H1 (cell line): Measurements from ENCODE around the gene PHTF2. TPM values are rescaled to one million over a fixed set of nuclear protein-coding genes. Genes with fewer than 3 reads are reported as not detected.

Experiments
- CTCF ChIA-PET: fragments of 300-600 bp; sonication (Branson Sonifier 250); formaldehyde crosslinking; loops from one replicate; lab custom pipeline; 2021; ENCODE audit not compliant: partially characterized antibody; lab: Charles Lee
- POLR2A ChIA-PET: fragments of 300-600 bp; sonication (Branson Sonifier 250); formaldehyde crosslinking; loops from one replicate; lab custom pipeline; 2021; ENCODE audit warnings: inconsistent platforms; ENCODE audit not compliant: partially characterized antibody; lab: Charles Lee
- DNase-seq, 2 experiments: peaks; one replicate each; pipeline versions ENCODE4 v3.0.0 to v3.0.0-alpha.2; 2010 to 2022; ENCODE audit warnings: low spot score in 2 of 2, low read depth in 1 of 2, mixed read lengths in 1 of 2
- FAIRE-seq: peaks from 2 replicates; lab custom pipeline; 2011; peaks lifted over from hg19 to GRCh38; lab: Jason Lieb, UNC
- H2AFZ ChIP-seq: 2 replicates; pipeline ENCODE4 v1.8.1; 2012; ENCODE audit warnings: low read length, inconsistent platforms
- H2AK5ac ChIP-seq: 2 replicates; pipeline ENCODE4 v1.6.1; 2013; ENCODE audit warnings: low read depth, low read length
- H2BK120ac ChIP-seq: replicated peaks from 2 replicates; pipeline ENCODE3; 2013; ENCODE audit warnings: low read depth, low read length, inconsistent platforms
- H2BK12ac ChIP-seq: 2 replicates; pipeline ENCODE4 v1.6.1; 2013; ENCODE audit warnings: low read depth, low read length
- H2BK15ac ChIP-seq: 2 replicates; pipeline ENCODE4 v1.6.1; 2013; ENCODE audit warnings: low read length
- H2BK20ac ChIP-seq: 2 replicates; pipeline ENCODE4 v1.6.1; 2013; ENCODE audit warnings: low read length
- H2BK5ac ChIP-seq: 2 replicates; pipeline ENCODE4 v1.6.1; 2013; ENCODE audit warnings: low read depth, low read length
- H3K14ac ChIP-seq: 2 replicates; pipeline ENCODE4 v1.6.1; 2013; ENCODE audit warnings: inconsistent platforms; ENCODE audit not compliant: insufficient read length
- H3K18ac ChIP-seq: 2 replicates; pipeline ENCODE4 v1.6.1; 2013; ENCODE audit warnings: low read length; ENCODE audit errors: extremely low read depth
- H3K23ac ChIP-seq: 2 replicates; pipeline ENCODE4 v1.6.1; 2013; ENCODE audit warnings: inconsistent platforms; ENCODE audit not compliant: insufficient read length
- H3K23me2 ChIP-seq: 2 replicates; pipeline ENCODE4 v1.6.1; 2013; ENCODE audit warnings: low read depth, low read length
- H3K27ac ChIP-seq: 2 replicates; pipeline ENCODE4 v1.6.1; 2011; ENCODE audit warnings: low read depth, low read length, inconsistent platforms
- H3K27me3 ChIP-seq, 4 experiments: replicated peaks in 1 of 4; 1 replicate in 1 of 4; 2 replicates in 3 of 4; pipeline versions ENCODE4 v1.6.1 to v1.8.1; 2011 to 2013; ENCODE audit warnings: low read length in 3 of 4, mild to moderate bottlenecking in 3 of 4, inconsistent platforms in 2 of 4, mixed read lengths in 2 of 4, moderate library complexity in 1 of 4; ENCODE audit not compliant: control insufficient read depth in 3 of 4, insufficient read depth in 3 of 4; ENCODE audit errors: extremely low read depth in 1 of 4
- H3K36me3 ChIP-seq, 4 experiments: 2 replicates each; pipeline versions ENCODE4 v1.6.1 to v1.8.1; 2011 to 2013; ENCODE audit warnings: mild to moderate bottlenecking in 4 of 4, low read length in 3 of 4, moderate library complexity in 2 of 4, control low read depth in 1 of 4, inconsistent platforms in 1 of 4; ENCODE audit not compliant: insufficient read depth in 4 of 4, control insufficient read depth in 2 of 4
- H3K4ac ChIP-seq: replicated peaks from 2 replicates; pipeline ENCODE3; 2013; ENCODE audit warnings: low read length, low read depth, mixed read lengths, inconsistent platforms; ENCODE audit not compliant: insufficient read length
- H3K4me1 ChIP-seq, 4 experiments: replicated peaks in 1 of 4; 1 replicate in 1 of 4; 2 replicates in 3 of 4; pipeline versions ENCODE4 v1.6.1 to v1.8.1; 2011 to 2013; ENCODE audit warnings: low read length in 3 of 4, inconsistent platforms in 2 of 4, mixed read lengths in 1 of 4; ENCODE audit not compliant: insufficient read depth in 4 of 4, control insufficient read depth in 3 of 4
- H3K4me2 ChIP-seq, 2 experiments: 2 replicates each; pipeline versions ENCODE4 v1.6.1 to v1.8.1; 2011 to 2013; ENCODE audit warnings: low read depth in 2 of 2, low read length in 2 of 2, control low read depth in 1 of 2, inconsistent platforms in 1 of 2, mild to moderate bottlenecking in 1 of 2; ENCODE audit not compliant: insufficient read depth in 1 of 2
- H3K4me3 ChIP-seq, 4 experiments: fragments of 200-600, 300-600 bp in 1 of 4; sonication (generic), shearing (Covaris generic), sonication (Bioruptor Twin) in 1 of 4; 2 replicates each; pipeline versions ENCODE4 v1.5.1 to v1.8.1; 2011 to 2016; ENCODE audit warnings: low read length in 4 of 4, low read depth in 3 of 4, control low read depth in 2 of 4, inconsistent platforms in 2 of 4, mild to moderate bottlenecking in 2 of 4, mixed read lengths in 1 of 4, moderate library complexity in 1 of 4; ENCODE audit not compliant: insufficient read depth in 2 of 4; ENCODE audit errors: extremely low read depth in 1 of 4
- H3K56ac ChIP-seq: replicated peaks from 2 replicates; pipeline ENCODE3; 2013; ENCODE audit warnings: low read depth, mild to moderate bottlenecking, mixed read lengths, low read length, inconsistent platforms; ENCODE audit not compliant: insufficient read length
- H3K79me1 ChIP-seq: 2 replicates; pipeline ENCODE4 v1.6.1; 2013; ENCODE audit warnings: low read depth, low read length, control low read depth
- H3K79me2 ChIP-seq, 2 experiments: 2 replicates each; pipeline versions ENCODE4 v1.6.1 to v1.8.1; 2012 to 2013; ENCODE audit warnings: low read length in 2 of 2, mild to moderate bottlenecking in 2 of 2, inconsistent platforms in 1 of 2; ENCODE audit not compliant: insufficient read depth in 2 of 2, control insufficient read depth in 1 of 2
- H3K9ac ChIP-seq, 4 experiments: replicated peaks in 1 of 4; 1 replicate in 1 of 4; 2 replicates in 3 of 4; pipeline versions ENCODE4 v1.6.1 to v1.8.1; 2011 to 2013; ENCODE audit warnings: low read depth in 3 of 4, low read length in 3 of 4, control low read depth in 2 of 4, mild to moderate bottlenecking in 2 of 4, moderate library complexity in 2 of 4, inconsistent platforms in 1 of 4; ENCODE audit errors: extremely low read depth in 1 of 4
- H3K9me3 ChIP-seq, 2 experiments: 2 replicates each; pipeline versions ENCODE4 v1.6.1 to v1.8.1; 2012 to 2013; ENCODE audit warnings: mild to moderate bottlenecking in 2 of 2, moderate library complexity in 2 of 2, control low read depth in 1 of 2, inconsistent platforms in 1 of 2, low read depth in 1 of 2, low read length in 1 of 2, mixed read lengths in 1 of 2; ENCODE audit not compliant: insufficient read depth in 2 of 2
- H4K20me1 ChIP-seq, 2 experiments: replicated peaks in 1 of 2; 2 replicates each; pipeline versions ENCODE3 to v1.8.1; 2011 to 2013; ENCODE audit warnings: inconsistent platforms in 2 of 2, low read length in 2 of 2, mild to moderate bottlenecking in 1 of 2; ENCODE audit not compliant: insufficient read depth in 2 of 2, control insufficient read depth in 1 of 2
- H4K5ac ChIP-seq: 2 replicates; pipeline ENCODE4 v1.6.1; 2013; ENCODE audit warnings: low read length, low read depth, mixed read lengths, inconsistent platforms; ENCODE audit not compliant: insufficient read length
- H4K8ac ChIP-seq: 2 replicates; pipeline ENCODE4 v1.8.0; 2013; ENCODE audit warnings: mild to moderate bottlenecking, moderate library complexity, low read length, inconsistent platforms; ENCODE audit not compliant: insufficient read depth; ENCODE audit errors: extremely low read depth
- H4K91ac ChIP-seq: replicated peaks from 2 replicates; pipeline ENCODE3; 2013; ENCODE audit warnings: low read length, mixed read lengths, inconsistent platforms; ENCODE audit not compliant: insufficient read length
- ASH2L ChIP-seq: fragments of 200-600, 300-600 bp; sonication (generic); IDR thresholded peaks from one replicate; pipeline ENCODE4 v1.7.1; 2017; ENCODE audit warnings: low read length
- KDM5A ChIP-seq: fragments of 200-600 bp; IDR thresholded peaks from 2 replicates; pipeline ENCODE4 v1.7.1; 2012; ENCODE audit warnings: mild to moderate bottlenecking, low read length, inconsistent platforms, mixed read lengths
- MAX ChIP-seq: IDR thresholded peaks from 2 replicates; pipeline ENCODE4 v1.6.1; 2012; ENCODE audit warnings: inconsistent platforms
- RFX5 ChIP-seq: IDR thresholded peaks from 2 replicates; pipeline ENCODE4 v1.6.1; 2011; ENCODE audit warnings: low read depth, low read length, improper control_type of control experiment, borderline replicate concordance
- SIN3A ChIP-seq, 2 experiments: IDR thresholded peaks in 1 of 2; conservative IDR thresholded peaks in 1 of 2; 2 replicates each; pipeline ENCODE4 v1.6.1; 2011 to 2012; ENCODE audit warnings: low read length in 2 of 2, improper control_type of control experiment in 1 of 2, low read depth in 1 of 2, mild to moderate bottlenecking in 1 of 2
- SRF ChIP-seq: IDR thresholded peaks from 2 replicates; pipeline ENCODE4 v1.6.1; 2011; ENCODE audit warnings: mild to moderate bottlenecking, low read depth, low read length, moderate library complexity
- TAF7 ChIP-seq: optimal IDR thresholded peaks from 2 replicates; pipeline ENCODE3; 2011; ENCODE audit warnings: low read depth, mild to moderate bottlenecking, inconsistent platforms, low read length, moderate library complexity, borderline replicate concordance
- USF2 ChIP-seq: IDR thresholded peaks from 2 replicates; pipeline ENCODE4 v1.6.1; 2011; ENCODE audit warnings: low read length, improper control_type of control experiment
- polyA plus RNA-seq, 7 experiments: library from polyadenylated mRNA; depleted of rRNA in 3 of 7; stranded (reverse) in 5 of 7; unstranded in 2 of 7; fragments of >200 nt in 5 of 7; fragments of 200-250 nt in 2 of 7; gene quantifications; 1 replicate in 5 of 7; 2 replicates in 1 of 7; 4 replicates in 1 of 7; pipeline versions ENCODE4 v1.2.1 to v1.2.3, GENCODE V29; 2011 to 2013; ENCODE audit warnings: missing spikeins in 2 of 7, mixed read lengths in 2 of 7
- total RNA-seq: library from RNA; stranded (reverse); fragmentation: NEBNext Ultra II Directional; extraction: Animal tissue kit (Norgen Biotek cat#: 25700); gene quantifications from 2 replicates; pipeline ENCODE4 v1.2.1, GENCODE V29; 2021

Gene PHTF2
- total and polyA plus RNA-seq, 2 of the 8 experiments (the other 6 are each of a cell fraction or from before 2014, with no cell fraction given) = 9.0 to 25.4 TPM

GRCh38 chr7:77786741-77787140 is 11.8 kb upstream of the PHTF2 start:
- no peak overlapping the region for H3K56ac ChIP-seq
- H2BK120ac ChIP-seq = no peak overlapping the region
- H3K27ac ChIP-seq = no peak overlapping the region
- no peaks in the 10 kb centered on the region for H3K27me3 ChIP-seq
- no peak overlapping the region for H2BK5ac ChIP-seq
- no peak overlapping the region for H4K91ac ChIP-seq
- no peaks in the 10 kb centered on the region for H3K36me3 ChIP-seq
- TF ChIP-seq TAF7 (no peak), RFX5 (no peak), MAX (no peak), ASH2L (no peak), USF2 (no peak), KDM5A (no peak), SIN3A (conservative IDR thresholded peaks at IDR 0.05 in 1 of 2, IDR thresholded peaks at IDR 0.05 in 1 of 2; ENCODE audit: low read depth in 1 of 2, low read length in 2 of 2) (no peak), SRF (no peak)
- no peak overlapping the region for H2AK5ac ChIP-seq
- POLR2A ChIA-PET = interaction anchor here (0.8 kb wide), 1 partner anchor 10 kb away, joined by 3 read pairs; no protein-coding TSS in a partner anchor
- H4K5ac ChIP-seq = no peak overlapping the region
- H2BK20ac ChIP-seq = no peak overlapping the region
- FAIRE-seq (no peak), DNase-seq (no peak)
- no peaks in the 10 kb centered on the region for H3K79me1 ChIP-seq
- H3K4me2 ChIP-seq = no peak overlapping the region
- CTCF ChIA-PET = interaction anchor here (0.7 kb wide), 1 partner anchor 297 kb away, joined by 3 read pairs; no protein-coding TSS in a partner anchor
- no peaks in the 10 kb centered on the region for H3K4me1 ChIP-seq
- H3K4ac ChIP-seq = no peak overlapping the region
- no peaks in the 10 kb centered on the region for H4K20me1 ChIP-seq
- H3K18ac ChIP-seq = no peak overlapping the region
- no peaks in the 10 kb centered on the region for H3K9me3 ChIP-seq
- no peak overlapping the region for H3K23ac ChIP-seq
- no peak overlapping the region for H2AFZ ChIP-seq
- H3K14ac ChIP-seq = no peak overlapping the region
- H3K23me2 ChIP-seq = no peaks in the 10 kb centered on the region
- H3K9ac ChIP-seq = no peak overlapping the region
- H2BK12ac ChIP-seq = no peak overlapping the region
- no peak overlapping the region for H2BK15ac ChIP-seq
- no peaks in the 10 kb centered on the region for H3K79me2 ChIP-seq
- no peak overlapping the region for H3K4me3 ChIP-seq
- no peak overlapping the region for H4K8ac ChIP-seq
